ENCODE measurements around the gene TMEM95.
"Not testable (repeated sequence)": the region's sequence is repeated elsewhere in the genome, so short reads cannot be mapped to it uniquely, and the experiment has no call there.

The TMEM95 gene

DNA sequence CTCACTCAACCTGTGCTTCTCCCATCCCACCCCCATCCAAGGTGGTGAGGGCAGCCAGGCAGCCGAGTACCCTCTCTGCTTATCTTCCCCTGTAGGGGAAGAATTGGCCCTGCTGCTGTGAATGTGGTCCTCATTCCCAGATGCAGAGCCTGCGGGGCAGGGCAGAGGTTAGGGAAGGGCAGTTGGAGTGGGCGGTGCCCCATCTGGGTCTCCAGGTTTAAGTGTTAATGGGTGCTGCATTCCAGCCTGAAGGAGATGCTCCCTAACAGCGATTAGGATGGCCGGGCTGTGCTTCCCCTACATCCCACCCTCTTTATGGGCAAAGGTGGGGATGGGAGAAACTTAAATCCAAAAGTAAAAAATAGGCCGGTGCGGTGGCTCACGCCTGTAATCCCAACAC is 12.1 kb downstream of the TMEM95 start:
- TF ChIP-seq POLR2A (IDR thresholded peaks at IDR 0.05; ENCODE audit: low read depth, low read length), result no peak
- no peak for TF ChIP-seq TAF1 (IDR thresholded peaks at IDR 0.05; ENCODE audit: borderline replicate concordance, low read depth, low read length)
- no peak for TF ChIP-seq POLR2AphosphoS5 (IDR thresholded peaks at IDR 0.05; ENCODE audit: low read depth, low read length)
- FAIRE-seq (no peak), DNase-seq (ENCODE audit: insufficient read length) (no peak)

DNA sequence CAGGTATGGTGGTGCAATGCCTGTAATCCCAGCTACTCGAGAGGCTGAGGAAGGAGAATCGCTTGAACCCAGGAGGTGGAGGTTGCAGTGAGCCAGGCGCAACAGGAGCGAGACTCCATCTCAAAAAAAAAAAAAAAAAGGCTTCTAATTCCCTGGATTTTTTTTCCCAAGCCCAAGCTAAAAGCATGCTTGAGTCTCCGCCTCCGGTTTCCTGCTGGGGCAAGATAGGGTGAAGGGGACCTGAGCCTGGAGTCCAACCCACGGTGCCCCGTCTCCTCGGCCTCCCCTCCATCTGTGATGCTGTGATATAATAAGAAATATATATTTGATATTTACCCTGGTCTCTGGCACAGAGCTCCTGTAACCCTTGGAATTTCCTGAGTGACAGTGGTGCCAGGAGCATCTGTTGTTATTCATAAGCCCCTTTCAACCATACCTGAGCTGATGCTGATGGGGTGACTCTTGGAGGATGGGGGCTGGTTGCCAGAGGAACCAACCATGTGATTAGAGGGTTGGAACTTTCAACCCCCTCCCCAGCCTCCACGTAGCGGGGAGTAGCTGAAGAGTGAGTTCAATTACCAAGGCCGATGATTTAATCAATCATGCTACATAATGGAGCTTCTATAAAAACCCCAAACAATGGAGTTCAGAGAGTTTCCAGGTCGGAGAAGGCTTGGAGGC is 13.1 kb downstream of the TMEM95 start:
- FAIRE-seq (no peak), DNase-seq (ENCODE audit: insufficient read length) (no peak)
- TF ChIP-seq TAF1 (IDR thresholded peaks at IDR 0.05; ENCODE audit: borderline replicate concordance, low read depth, low read length), result no peak
- no peak for TF ChIP-seq POLR2AphosphoS5 (IDR thresholded peaks at IDR 0.05; ENCODE audit: low read depth, low read length)
- no peak for TF ChIP-seq POLR2A (IDR thresholded peaks at IDR 0.05; ENCODE audit: low read depth, low read length)

DNA sequence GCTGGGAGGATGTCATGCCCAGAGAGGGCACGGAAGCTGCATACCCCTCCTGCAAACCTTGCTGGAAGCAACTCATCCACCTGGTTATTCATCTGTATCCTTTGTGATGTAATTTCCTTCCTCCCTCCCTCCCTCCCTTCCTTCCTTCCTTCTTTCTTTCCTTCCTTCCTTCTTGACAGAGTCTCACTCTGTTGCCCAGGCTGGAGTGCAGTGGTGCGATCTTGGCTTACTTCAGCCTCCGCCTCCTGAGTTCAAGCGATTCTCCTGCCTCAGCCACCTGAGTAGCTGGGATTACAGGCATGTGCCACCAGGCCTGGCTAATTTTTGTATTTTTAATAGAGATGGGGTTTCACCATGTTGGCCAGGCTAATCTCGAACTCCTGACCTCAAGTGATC is 13.6 kb downstream of the TMEM95 start:
- DNase-seq (ENCODE audit: insufficient read length); FAIRE-seq: not testable (repeated sequence)

DNA sequence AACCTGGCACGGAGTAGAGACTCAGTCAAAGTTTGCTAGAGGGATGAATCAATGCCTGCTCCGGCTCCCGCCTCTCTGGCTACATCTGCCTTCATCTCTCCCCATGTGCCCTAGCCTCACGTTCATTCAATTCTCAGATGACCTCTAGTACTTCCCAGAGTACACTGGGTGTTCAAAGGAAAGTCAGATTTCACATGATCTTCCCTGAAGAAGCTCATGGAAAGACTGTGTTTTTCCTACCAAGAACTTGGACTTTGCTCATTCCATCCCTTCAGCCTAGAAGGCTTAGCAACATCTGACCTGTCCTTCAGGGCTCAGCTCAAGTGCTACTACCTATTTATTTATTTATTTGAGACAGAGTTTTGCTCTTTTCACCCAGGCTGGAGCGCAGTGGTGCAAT is 14.9 kb downstream of the TMEM95 start:
- FAIRE-seq, result no peak

DNA sequence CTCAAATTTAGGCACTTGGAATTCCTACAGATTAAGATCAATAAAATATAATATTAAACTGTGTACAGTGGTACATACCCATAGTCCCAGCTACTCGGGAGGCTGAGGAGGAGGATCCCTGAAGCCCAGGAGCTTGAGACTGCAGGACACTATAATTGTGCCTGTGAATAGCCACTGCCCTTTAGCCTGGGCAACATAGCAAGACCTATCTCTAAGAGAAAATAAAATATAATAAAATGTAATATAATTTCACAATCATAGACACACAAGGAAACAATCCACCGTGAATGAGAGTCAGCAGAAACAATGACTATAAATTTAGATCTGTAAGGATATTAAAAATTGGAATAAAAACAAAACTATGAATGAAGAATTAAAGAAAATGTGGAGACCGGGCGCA is 15.9 kb downstream of the TMEM95 start:
- FAIRE-seq (no peak), DNase-seq (ENCODE audit: insufficient read length) (no peak)
- TF ChIP-seq TAF1 (IDR thresholded peaks at IDR 0.05; ENCODE audit: borderline replicate concordance, low read depth, low read length), result no peak

More for the DNA sequence above, 14.9 kb downstream of the TMEM95 start:
- TF ChIP-seq POLR2AphosphoS5 (IDR thresholded peaks at IDR 0.05; ENCODE audit: low read depth, low read length) (no peak), TAF1 (IDR thresholded peaks at IDR 0.05; ENCODE audit: borderline replicate concordance, low read depth, low read length) (no peak), POLR2A (IDR thresholded peaks at IDR 0.05; ENCODE audit: low read depth, low read length) (no peak)
- no peak for DNase-seq (ENCODE audit: insufficient read length)

DNA sequence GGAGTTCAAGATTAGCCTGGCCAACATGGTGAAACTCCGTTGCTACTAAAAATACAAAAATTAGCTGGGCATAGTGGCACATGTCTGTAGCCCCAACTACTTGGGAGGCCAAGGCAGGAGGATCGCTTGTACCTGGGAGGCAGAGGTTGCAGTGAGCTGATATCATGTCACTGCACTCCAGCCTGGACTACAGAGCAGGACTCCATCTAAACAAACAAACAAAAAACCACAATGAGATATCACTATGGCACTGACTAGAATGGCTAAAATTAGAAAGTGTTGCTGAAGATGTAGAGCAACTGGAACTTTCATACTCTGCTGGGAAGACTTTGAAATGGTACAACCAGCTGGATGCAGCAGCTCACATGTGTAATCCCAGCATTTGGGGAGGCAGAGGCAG is 19.4 kb downstream of the TMEM95 start:
- no peak for TF ChIP-seq POLR2AphosphoS5 (IDR thresholded peaks at IDR 0.05; ENCODE audit: low read depth, low read length)
- no peak for TF ChIP-seq TAF1 (IDR thresholded peaks at IDR 0.05; ENCODE audit: borderline replicate concordance, low read depth, low read length)
- no peak for TF ChIP-seq POLR2A (IDR thresholded peaks at IDR 0.05; ENCODE audit: low read depth, low read length)
- FAIRE-seq (no peak), DNase-seq (ENCODE audit: insufficient read length) (no peak)

DNA sequence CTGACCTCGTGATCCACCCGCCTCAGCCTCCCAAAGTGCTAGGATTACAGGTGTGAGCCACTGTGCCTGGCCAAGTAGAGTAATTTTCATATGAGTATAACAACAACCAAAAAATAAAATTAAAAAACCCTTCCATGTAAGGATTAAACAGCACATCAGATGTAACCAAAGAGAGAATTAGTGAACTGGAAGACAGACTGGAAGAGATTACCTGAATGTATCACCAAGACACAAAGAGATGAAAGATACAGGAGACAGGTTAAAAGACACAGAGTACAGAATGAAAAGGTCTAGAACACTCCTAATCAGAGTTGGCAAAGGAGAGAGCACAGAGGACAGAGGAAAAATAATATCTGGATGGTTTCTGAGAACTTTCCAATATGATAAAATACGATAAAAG is 24.2 kb downstream of the TMEM95 start:
- DNase-seq (ENCODE audit: insufficient read length) (no peak), FAIRE-seq (no peak)
- TF ChIP-seq POLR2A (IDR thresholded peaks at IDR 0.05; ENCODE audit: low read depth, low read length) (no peak), POLR2AphosphoS5 (IDR thresholded peaks at IDR 0.05; ENCODE audit: low read depth, low read length) (no peak), TAF1 (IDR thresholded peaks at IDR 0.05; ENCODE audit: borderline replicate concordance, low read depth, low read length) (no peak)

DNA sequence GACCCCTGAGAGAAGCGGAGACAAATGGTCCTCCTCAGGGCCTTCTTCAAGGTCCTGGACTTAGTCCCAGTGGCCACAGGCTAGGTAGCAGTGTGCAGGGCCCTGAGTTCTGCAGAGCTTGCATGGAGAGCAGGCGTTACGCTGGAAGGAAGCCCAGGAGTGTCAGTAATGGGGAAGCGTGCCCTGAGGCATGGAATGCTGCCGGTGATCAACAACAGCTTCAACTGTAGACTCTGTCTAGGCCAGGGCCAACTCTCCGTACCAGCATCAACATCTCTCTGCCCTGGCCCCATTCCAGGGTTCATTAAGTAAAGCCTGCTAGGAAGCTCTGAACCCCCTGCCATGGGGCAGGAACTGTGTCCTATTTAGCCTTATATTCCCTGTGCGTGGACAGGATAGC is 25.4 kb downstream of the TMEM95 start:
- TF ChIP-seq POLR2AphosphoS5 (IDR thresholded peaks at IDR 0.05; ENCODE audit: low read depth, low read length), result no peak
- TF ChIP-seq TAF1 (IDR thresholded peaks at IDR 0.05; ENCODE audit: borderline replicate concordance, low read depth, low read length), result no peak
- TF ChIP-seq POLR2A (IDR thresholded peaks at IDR 0.05; ENCODE audit: low read depth, low read length), result no peak
- DNase-seq (ENCODE audit: insufficient read length) (no peak), FAIRE-seq (no peak)

DNA sequence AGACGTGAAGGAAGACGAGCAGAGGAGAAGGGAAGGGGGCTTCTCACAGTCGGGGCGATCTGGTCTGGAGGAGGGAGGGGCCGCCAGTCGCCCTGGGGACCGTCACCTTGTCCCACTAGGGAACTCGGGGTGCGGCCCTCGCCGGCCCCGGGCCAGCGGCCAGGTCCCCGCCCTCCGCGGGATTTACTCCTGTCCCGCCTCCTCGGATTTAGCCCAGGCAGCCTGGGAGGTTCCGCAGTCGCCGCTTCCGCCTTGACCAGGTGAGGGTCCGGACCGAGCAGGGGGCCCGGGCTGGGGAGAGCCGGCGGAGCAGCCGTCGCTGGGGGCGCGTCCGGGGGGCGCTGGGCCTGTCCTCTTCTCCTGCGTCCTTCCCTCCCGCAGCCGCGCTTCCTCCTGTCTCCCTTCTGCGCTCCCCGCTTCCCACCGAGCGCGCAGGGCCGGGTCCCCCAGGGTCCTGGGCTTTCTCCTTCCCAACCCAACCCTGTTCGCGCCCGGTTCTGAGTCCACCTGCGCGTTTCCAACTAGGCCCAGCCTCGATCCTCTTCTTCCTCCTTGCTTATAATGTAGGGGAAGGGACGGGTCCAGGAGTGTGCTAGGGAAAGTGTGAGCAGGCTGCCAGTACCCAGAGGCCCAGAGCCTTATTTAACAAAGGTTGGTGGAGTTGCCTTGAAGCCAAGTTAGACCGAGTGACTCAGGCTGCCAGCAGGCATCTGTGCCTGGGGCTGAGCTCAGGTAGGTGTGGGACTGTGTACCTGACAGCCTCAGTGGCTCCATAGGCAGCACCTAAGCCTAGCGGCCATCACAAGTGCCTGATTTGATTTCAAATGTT is 26.1 kb downstream of the TMEM95 start, which contains the start of gene TNK1:
TNK1 (plus strand) TSS at position 235 of the 829 bp plus-strand sequence. CDS start 1,838 bp downstream, outside the sequence.
- TF ChIP-seq POLR2AphosphoS5 (IDR thresholded peaks at IDR 0.05; ENCODE audit: low read depth, low read length) (no peak), TAF1 (IDR thresholded peaks at IDR 0.05; ENCODE audit: borderline replicate concordance, low read depth, low read length) (no peak), POLR2A (IDR thresholded peaks at IDR 0.05; ENCODE audit: low read depth, low read length) (no peak)
- no peak for DNase-seq (ENCODE audit: insufficient read length)
- FAIRE-seq, result no peak

DNA sequence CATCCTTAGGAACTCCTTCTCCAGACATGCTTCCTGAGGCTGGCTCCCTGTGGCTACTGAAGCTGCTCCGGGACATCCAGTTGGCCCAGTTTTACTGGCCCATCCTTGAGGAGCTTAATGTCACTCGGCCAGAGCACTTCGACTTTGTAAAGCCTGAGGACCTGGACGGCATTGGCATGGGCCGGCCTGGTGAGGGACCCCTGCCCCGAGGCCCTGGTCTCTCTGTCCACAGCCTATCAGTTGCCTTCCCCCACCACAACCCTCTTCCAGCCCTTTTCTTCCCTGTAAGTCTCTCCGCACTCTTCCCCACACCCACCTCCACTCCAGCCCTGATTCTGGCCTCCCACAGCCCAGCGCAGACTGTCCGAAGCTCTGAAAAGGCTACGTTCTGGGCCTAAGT is 27.9 kb downstream of the TMEM95 start:
- FAIRE-seq (no peak), DNase-seq (ENCODE audit: insufficient read length) (no peak)
- TF ChIP-seq POLR2A (IDR thresholded peaks at IDR 0.05; ENCODE audit: low read depth, low read length) (no peak), TAF1 (IDR thresholded peaks at IDR 0.05; ENCODE audit: borderline replicate concordance, low read depth, low read length) (no peak), POLR2AphosphoS5 (IDR thresholded peaks at IDR 0.05; ENCODE audit: low read depth, low read length) (no peak)

DNA sequence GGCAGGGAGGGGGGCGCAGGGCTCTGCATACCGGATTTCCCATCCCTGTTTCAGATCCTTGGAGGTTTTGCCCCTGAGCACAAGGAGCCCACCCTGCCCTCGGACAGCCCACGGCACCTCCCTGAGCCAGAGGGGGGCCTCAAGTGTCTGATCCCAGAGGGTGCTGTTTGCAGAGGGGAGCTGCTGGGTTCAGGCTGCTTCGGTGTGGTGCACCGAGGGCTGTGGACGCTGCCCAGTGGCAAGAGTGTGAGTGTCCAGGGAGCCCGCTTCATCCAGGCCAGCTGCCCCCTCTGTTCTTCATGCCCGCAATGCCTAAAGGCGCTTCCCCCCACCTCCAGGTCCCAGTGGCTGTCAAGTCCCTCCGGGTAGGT is 28.4 kb downstream of the TMEM95 start:
- no peak for DNase-seq (ENCODE audit: insufficient read length)
- FAIRE-seq, result no peak

More for the DNA sequence above, 28.4 kb downstream of the TMEM95 start:
- no peak for TF ChIP-seq POLR2AphosphoS5 (IDR thresholded peaks at IDR 0.05; ENCODE audit: low read depth, low read length)
- TF ChIP-seq POLR2A (IDR thresholded peaks at IDR 0.05; ENCODE audit: low read depth, low read length), result no peak
- TF ChIP-seq TAF1 (IDR thresholded peaks at IDR 0.05; ENCODE audit: borderline replicate concordance, low read depth, low read length), result no peak

Data from GM12892 (cell line).